Neural crest cell (in vitro differentiated cells): ENCODE data around the gene DOCK8. TPM values are rescaled to one million over a fixed set of nuclear protein-coding genes. Genes with fewer than 3 reads are reported as not detected.

ENCODE experiments used
- DNase-seq: peaks from one replicate; pipeline ENCODE4 v3.0.0; 2021; ENCODE audit warnings: low read depth, mixed read lengths, low spot score
- H3K27ac Mint-ChIP-seq: one replicate; pipeline ENCODE4 v1.8.0; 2021; ENCODE audit warnings: mild to moderate bottlenecking, mixed read lengths; ENCODE audit not compliant: unreplicated experiment
- H3K27me3 Mint-ChIP-seq: 2 replicates; pipeline ENCODE4 v1.8.0; 2021; ENCODE audit warnings: low read depth, mild to moderate bottlenecking, mixed read lengths
- H3K36me3 Mint-ChIP-seq: 2 replicates; pipeline ENCODE4 v1.8.0; 2021; ENCODE audit warnings: low read depth, mild to moderate bottlenecking, mixed read lengths
- H3K4me1 Mint-ChIP-seq: 2 replicates; pipeline ENCODE4 v1.8.0; 2021; ENCODE audit warnings: mixed read lengths
- H3K4me3 Mint-ChIP-seq: one replicate; pipeline ENCODE4 v1.8.0; 2021; ENCODE audit warnings: mild to moderate bottlenecking, mixed read lengths
- H3K9me3 Mint-ChIP-seq: 2 replicates; pipeline ENCODE4 v1.8.0; 2021; ENCODE audit warnings: mixed read lengths
- CTCF ChIP-seq: fragments of 200-600 bp; sonication (generic); conservative IDR thresholded peaks from 2 replicates; pipeline ENCODE4 v1.5.0; 2021; ENCODE audit warnings: antibody characterized with exemption, mild to moderate bottlenecking
- total RNA-seq: library from RNA; stranded (reverse); gene quantifications from 2 replicates; pipeline ENCODE4 v1.2.1, GENCODE V29; 2021

The DOCK8 gene
- total RNA-seq, 1 donor from 2014 or later: 0.58 TPM

GRCh38 chr9:250039-250438 lies 35.4 kb downstream of the DOCK8 start:
- no peak for DNase-seq
- no peak for TF ChIP-seq CTCF
- Mint-ChIP-seq H3K27me3 (peaks cover 10% of the 10 kb centered on the region), H3K9me3 (no peaks in the 10 kb centered on the region), H3K4me1 (no peaks in the 10 kb centered on the region), H3K4me3 (no peak overlapping the region), H3K27ac (peak overlapping the region; percentile 61), H3K36me3 (no peaks in the 10 kb centered on the region)

GRCh38 chr9:250625-251024 lies 36.0 kb downstream of the DOCK8 start:
- Mint-ChIP-seq H3K4me1 (no peaks in the 10 kb centered on the region), H3K36me3 (no peaks in the 10 kb centered on the region), H3K9me3 (no peaks in the 10 kb centered on the region), H3K4me3 (no peak overlapping the region), H3K27ac (peak overlapping the region; percentile 9), H3K27me3 (peaks cover 10% of the 10 kb centered on the region)
- no peak for TF ChIP-seq CTCF
- DNase-seq: no peak

GRCh38 chr9:251398-251797 lies 36.7 kb downstream of the DOCK8 start:
- no peaks in the 10 kb centered on the region for H3K9me3 Mint-ChIP-seq
- no peaks in the 10 kb centered on the region for H3K36me3 Mint-ChIP-seq
- no peak overlapping the region for H3K4me3 Mint-ChIP-seq
- DNase-seq: no peak
- no peaks in the 10 kb centered on the region for H3K4me1 Mint-ChIP-seq
- H3K27ac Mint-ChIP-seq: no peak overlapping the region
- peaks cover 10% of the 10 kb centered on the region for H3K27me3 Mint-ChIP-seq
- no peak for TF ChIP-seq CTCF

- Mint-ChIP-seq H3K36me3 (no peaks in the 10 kb centered on the region), H3K4me1 (no peaks in the 10 kb centered on the region), H3K27ac (no peak overlapping the region), H3K27me3 (peaks cover 16% of the 10 kb centered on the region), H3K4me3 (no peak overlapping the region), H3K9me3 (no peaks in the 10 kb centered on the region)
- no peak for DNase-seq
- no peak for TF ChIP-seq CTCF
These were observed 38.9 kb downstream of the DOCK8 start for GRCh38 chr9:253539-253938.

GRCh38 chr9:254516-254915 lies 39.9 kb downstream of the DOCK8 start:
- Mint-ChIP-seq H3K4me3 (no peak overlapping the region), H3K9me3 (no peaks in the 10 kb centered on the region), H3K27me3 (peaks cover 13% of the 10 kb centered on the region), H3K27ac (no peak overlapping the region), H3K4me1 (no peaks in the 10 kb centered on the region), H3K36me3 (no peaks in the 10 kb centered on the region)
- TF ChIP-seq CTCF: no peak
- no peak for DNase-seq

- H3K27me3 Mint-ChIP-seq: peaks cover 34% of the 10 kb centered on the region
- H3K9me3 Mint-ChIP-seq: no peaks in the 10 kb centered on the region
- H3K4me1 Mint-ChIP-seq: no peaks in the 10 kb centered on the region
- no peak overlapping the region for H3K27ac Mint-ChIP-seq
- no peak for TF ChIP-seq CTCF
- DNase-seq: no peak
- H3K4me3 Mint-ChIP-seq: no peak overlapping the region
- no peaks in the 10 kb centered on the region for H3K36me3 Mint-ChIP-seq
These were observed 43.3 kb downstream of the DOCK8 start for GRCh38 chr9:257957-258356.
